ENCODE data around the gene ZFYVE28. TPM values are rescaled to one million over a fixed set of nuclear protein-coding genes. Genes with fewer than 3 reads are reported as not detected.

ZFYVE28 gene
- total RNA-seq, 4 donors from 2014 or later: 44.8 to 110 (median 69.6) TPM

GRCh38 chr4:2368746-2369437 lies 49.6 kb downstream of the ZFYVE28 start:
- H3K36me3 ChIP-seq: no peaks in the 10 kb centered on the region
- no peak overlapping the region for H3K27ac ChIP-seq
- H3K9me3 ChIP-seq: peaks cover 0 to 5% of the 10 kb centered on the region in 2 donors
- no peak for DNase-seq
- H3K4me1 ChIP-seq: peaks cover 4 to 15% (median 7%) of the 10 kb centered on the region in 4 donors
- no peak overlapping the region for H3K4me3 ChIP-seq
- WGBS, 2 donors (ENCODE audit: low coverage in 1 of 2): 97% methylated on average over 4 of the region's 4 CpGs; no CpG with 5 or more reads in 1 of the 2 donors
- TF ChIP-seq EP300 (IDR thresholded peaks at IDR 0.05; ENCODE audit: low read depth): no peak
- TF ChIP-seq POLR2A (IDR thresholded peaks at IDR 0.05): no peak
- no peak for TF ChIP-seq POLR2AphosphoS5 (IDR thresholded peaks at IDR 0.05)
- no peak for TF ChIP-seq CTCF (IDR thresholded peaks at IDR 0.05)
- intact Hi-C loops (cut with DNase I; ENCODE audit: low total_unique reads) (no loop called here), in situ Hi-C loops (cut with MboI; ENCODE audit: low pct_ligation_motif_present in 1 of 4, low pct_unique_long_range_greater_than_20kb in 1 of 4, low sequenced_read_pairs in 3 of 4) (no loop called here)
- no peaks in the 10 kb centered on the region for H3K27me3 ChIP-seq

DNA sequence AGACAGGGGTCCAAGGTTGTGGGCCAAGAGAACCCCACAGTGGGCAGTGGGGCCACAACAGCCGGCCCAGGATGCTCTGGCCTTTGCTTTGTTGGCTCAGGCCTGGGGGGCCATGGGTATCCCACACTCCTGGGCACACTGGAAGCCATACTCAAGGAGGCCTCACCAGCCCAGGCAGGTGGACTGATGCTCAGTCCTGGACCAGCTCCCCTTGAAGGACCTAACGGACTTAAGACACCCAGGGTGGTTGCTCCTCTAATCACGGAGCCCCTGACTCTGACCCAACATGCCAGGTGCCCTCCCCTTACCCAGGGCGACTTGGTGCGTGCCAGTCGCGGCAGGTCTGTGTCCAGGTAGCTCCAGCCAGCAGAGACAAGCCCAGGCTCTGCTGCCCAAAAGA lies 50.8 kb downstream of the ZFYVE28 start:
- no peak for DNase-seq
- Histone ChIP-seq H3K4me1 (peaks cover 4 to 16% (median 7%) of the 10 kb centered on the region in 4 donors), H3K36me3 (no peaks in the 10 kb centered on the region), H3K4me3 (no peak overlapping the region), H3K9me3 (peaks cover 0 to 5% of the 10 kb centered on the region in 2 donors), H3K27ac (no peak overlapping the region), H3K27me3 (no peaks in the 10 kb centered on the region)
- 70% methylated on average over 6 of the region's 7 CpGs; no CpG with 5 or more reads in 1 of the 2 donors for WGBS, 2 donors (ENCODE audit: low coverage in 1 of 2)
- intact Hi-C loops (cut with DNase I; ENCODE audit: low total_unique reads) (no loop called here), in situ Hi-C loops (cut with MboI; ENCODE audit: low pct_ligation_motif_present in 1 of 4, low pct_unique_long_range_greater_than_20kb in 1 of 4, low sequenced_read_pairs in 3 of 4) (no loop called here)
- TF ChIP-seq EP300 (IDR thresholded peaks at IDR 0.05; ENCODE audit: low read depth) (no peak), CTCF (IDR thresholded peaks at IDR 0.05) (no peak), POLR2A (IDR thresholded peaks at IDR 0.05) (no peak), POLR2AphosphoS5 (IDR thresholded peaks at IDR 0.05) (no peak)

DNA sequence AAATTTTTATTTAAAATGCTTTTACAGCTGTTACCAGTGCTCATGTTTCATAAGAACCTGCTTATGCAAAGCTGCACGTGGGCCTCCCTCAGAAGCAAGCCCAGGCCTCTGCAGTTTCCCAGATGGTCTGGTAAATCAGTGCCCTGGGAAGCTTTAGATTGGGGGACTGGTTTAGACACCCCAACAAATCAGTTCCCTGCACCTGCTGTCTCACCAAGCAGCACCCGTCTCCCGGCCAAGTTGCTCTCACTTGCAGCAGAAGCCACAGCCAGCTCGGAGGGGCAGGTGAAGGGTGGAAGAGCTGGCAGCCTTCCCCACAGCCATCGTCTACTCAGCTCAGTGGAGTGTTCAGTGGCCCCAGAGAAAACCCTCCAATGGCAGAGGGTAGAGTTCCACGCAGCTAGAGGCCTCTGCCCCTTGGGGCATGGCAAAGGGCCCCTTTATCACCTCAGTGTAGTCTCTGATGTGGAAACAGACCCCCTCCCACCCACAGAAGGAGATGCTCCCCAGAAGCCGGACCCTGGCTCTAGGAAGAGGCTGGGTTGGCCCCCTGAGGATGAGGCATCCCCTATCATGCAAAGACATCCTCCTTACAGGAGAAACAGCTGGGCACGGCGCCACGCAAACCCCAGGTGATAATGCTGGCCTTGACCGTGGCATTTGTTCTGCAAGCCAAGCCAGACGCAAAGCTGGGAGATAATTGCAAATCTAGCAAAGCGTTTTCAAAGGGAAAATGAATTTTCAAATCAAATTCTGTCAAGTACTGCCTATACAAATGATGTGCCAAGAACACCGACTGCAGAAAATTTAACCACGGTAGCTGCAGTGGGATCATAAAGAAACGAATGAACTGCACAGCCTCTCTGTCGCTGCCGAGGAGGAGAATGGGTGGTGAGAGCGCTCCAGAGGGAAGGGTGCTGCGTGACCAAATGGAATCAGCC lies 51.9 kb downstream of the ZFYVE28 start:
- no peak overlapping the region for H3K27ac ChIP-seq

More for the DNA sequence above, 51.9 kb downstream of the ZFYVE28 start:
- Histone ChIP-seq H3K4me3 (no peak overlapping the region), H3K9me3 (peaks cover 0 to 5% of the 10 kb centered on the region in 2 donors), H3K36me3 (no peaks in the 10 kb centered on the region), H3K27me3 (no peaks in the 10 kb centered on the region), H3K4me1 (peaks cover 4 to 16% (median 7%) of the 10 kb centered on the region in 4 donors)
- TF ChIP-seq POLR2A (IDR thresholded peaks at IDR 0.05): no peak
- no peak for TF ChIP-seq CTCF (IDR thresholded peaks at IDR 0.05)
- TF ChIP-seq POLR2AphosphoS5 (IDR thresholded peaks at IDR 0.05): no peak
- no peak for TF ChIP-seq EP300 (IDR thresholded peaks at IDR 0.05; ENCODE audit: low read depth)
- intact Hi-C loops (cut with DNase I; ENCODE audit: low total_unique reads) (no loop called here), in situ Hi-C loops (cut with MboI; ENCODE audit: low pct_ligation_motif_present in 1 of 4, low pct_unique_long_range_greater_than_20kb in 1 of 4, low sequenced_read_pairs in 3 of 4) (no loop called here)
- 75 to 80% methylated on average over 11 to 19 of the region's 20 CpGs for WGBS, 2 donors (ENCODE audit: low coverage in 1 of 2)
- no peak for DNase-seq
